ENCODE measurements around the gene JPH3. TPM values are rescaled to one million over a fixed set of nuclear protein-coding genes. Genes with fewer than 3 reads are reported as not detected.
"Not testable (repeated sequence)": the region's sequence is repeated elsewhere in the genome, so short reads cannot be mapped to it uniquely, and the experiment has no call there.

JPH3 gene
- total RNA-seq, 1 donor from 2014 or later = not detected

- DNase-seq (ENCODE audit: low spot score) = no peak
- ATAC-seq = no peak
Measured at GRCh38 chr16:87677830-87678229, 75.5 kb downstream of the JPH3 start.

- DNase-seq (ENCODE audit: low spot score) (no peak), ATAC-seq (no peak)
Measured at GRCh38 chr16:87678618-87679017, 76.3 kb downstream of the JPH3 start.

GRCh38 chr16:87679593-87680271 lies 77.4 kb downstream of the JPH3 start:
- ATAC-seq (no peak), DNase-seq (ENCODE audit: low spot score) (no peak)

- DNase-seq (ENCODE audit: low spot score) (no peak), ATAC-seq (no peak)
Measured at GRCh38 chr16:87680272-87680644, 78.0 kb downstream of the JPH3 start.

- not testable (repeated sequence) for ATAC-seq; DNase-seq (ENCODE audit: low spot score)
Measured at GRCh38 chr16:87681051-87681602, 78.8 kb downstream of the JPH3 start.

DNA sequence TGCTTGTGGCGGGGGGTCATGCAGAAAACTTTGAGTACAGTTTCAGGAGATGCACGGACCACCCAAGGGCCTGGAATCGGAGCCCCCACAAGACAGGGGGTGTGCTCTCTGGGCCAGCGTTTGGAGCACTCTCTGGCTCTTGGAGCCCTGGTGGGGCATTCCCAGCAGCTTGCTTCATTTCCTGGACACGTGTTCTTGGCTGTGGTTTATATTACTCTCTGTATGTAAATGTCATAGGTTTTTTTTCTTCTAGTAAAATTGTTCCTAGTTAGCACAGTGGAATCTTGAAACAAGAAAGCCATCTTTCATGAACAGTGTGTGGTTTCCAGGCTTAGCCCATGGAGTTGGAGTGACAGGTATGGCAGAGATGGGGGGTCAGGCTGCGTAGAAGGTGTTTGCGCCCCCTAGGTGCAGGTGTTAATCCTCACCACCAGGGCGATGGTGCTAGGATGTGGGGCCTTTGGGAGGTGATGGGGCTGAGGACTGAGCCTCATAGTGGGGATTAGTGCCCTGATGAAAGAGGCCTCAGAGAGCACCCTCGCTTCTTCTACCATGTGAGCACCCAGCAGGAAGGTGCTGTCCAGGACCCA lies 79.8 kb downstream of the JPH3 start:
- DNase-seq (ENCODE audit: low spot score) = no peak
- ATAC-seq = no peak

DNA sequence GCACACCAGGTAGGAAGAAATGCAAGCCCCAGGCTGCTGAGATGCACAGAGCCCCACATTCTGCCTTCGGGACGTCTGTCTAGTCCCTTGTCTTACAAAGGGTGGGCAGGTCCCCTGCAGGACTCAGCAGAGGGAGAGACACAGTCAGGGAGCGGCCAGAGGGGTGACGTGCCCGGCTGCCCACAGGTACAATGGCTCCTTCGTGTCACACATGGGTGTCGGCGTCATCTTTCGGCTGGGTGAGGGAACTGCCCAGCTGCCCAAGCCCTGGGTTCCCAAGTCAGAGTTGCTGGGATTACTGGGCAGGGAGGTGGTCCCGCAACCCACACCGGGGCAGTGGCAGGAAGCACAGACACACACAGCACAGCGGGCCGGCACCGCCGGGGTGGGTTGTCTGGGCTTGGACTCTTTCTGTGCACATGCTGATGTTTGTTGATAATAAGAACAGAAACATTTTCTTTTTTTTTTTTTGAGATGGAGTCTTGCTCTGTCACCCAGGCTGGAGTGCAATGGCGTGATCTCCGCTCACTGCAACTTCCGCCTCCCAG lies 80.6 kb downstream of the JPH3 start:
- ATAC-seq = no peak
- no peak for DNase-seq (ENCODE audit: low spot score)

GRCh38 chr16:87684106-87684677 lies 81.9 kb downstream of the JPH3 start:
- DNase-seq (ENCODE audit: low spot score) (no peak), ATAC-seq (no peak)

DNA sequence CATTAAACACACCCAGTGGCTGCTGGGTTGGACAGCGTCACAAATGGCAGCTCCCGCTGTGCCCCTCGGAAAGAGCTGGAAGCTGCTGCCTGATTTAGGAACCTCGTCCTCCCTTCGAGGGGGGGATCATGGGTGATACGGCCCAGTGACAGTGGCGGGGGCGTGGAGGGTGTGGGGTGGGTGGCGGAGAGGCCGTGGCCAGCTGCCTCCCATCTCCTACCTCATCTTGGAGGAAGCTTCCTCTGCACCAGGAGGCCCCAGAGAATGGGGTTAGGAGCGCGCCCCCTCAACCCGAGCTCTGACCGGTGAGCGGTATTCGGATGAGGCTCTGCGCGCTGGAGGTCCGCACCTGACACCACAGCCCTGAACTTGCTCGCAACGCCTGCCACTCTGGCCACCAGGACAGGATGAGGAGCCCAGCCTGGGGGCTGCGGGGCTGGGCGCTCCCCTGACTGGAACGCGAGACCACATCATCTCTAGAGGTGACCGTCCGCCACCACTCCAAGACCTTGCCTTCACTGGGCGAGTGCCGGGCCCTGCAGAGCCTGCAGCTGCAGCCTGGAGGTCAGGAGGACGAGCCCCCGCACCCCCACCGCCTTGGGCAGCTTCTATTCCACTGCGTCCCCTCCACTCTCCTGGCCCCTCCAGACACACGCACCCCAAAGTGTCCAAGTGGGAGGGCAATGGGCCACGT lies 82.5 kb downstream of the JPH3 start:
- ATAC-seq (no peak), DNase-seq (ENCODE audit: low spot score) (no peak)

GRCh38 chr16:87685405-87685755 lies 83.1 kb downstream of the JPH3 start:
- ATAC-seq (no peak), DNase-seq (ENCODE audit: low spot score) (no peak)

DNA sequence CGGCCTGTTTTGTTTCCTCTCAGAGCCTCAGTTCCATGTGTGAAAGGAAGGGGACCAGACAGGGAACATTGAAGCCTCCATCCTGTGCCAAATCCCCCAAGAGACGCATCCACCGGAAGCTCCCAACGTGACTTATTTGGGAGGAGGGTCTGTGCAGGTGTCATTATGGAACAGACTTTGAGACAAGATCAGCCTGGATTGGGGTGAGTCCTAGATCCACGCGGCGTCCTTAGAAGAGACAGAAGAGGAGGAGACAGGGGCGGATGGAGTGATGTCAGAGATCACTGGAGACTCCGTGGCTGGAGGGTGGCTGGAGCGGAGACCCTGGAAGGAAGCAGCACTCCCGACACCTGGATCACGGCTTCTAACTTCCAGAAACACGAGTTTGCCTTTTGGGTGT lies 83.5 kb downstream of the JPH3 start:
- DNase-seq (ENCODE audit: low spot score) (no peak), ATAC-seq (no peak)

GRCh38 chr16:87686697-87687096 lies 84.4 kb downstream of the JPH3 start:
- DNase-seq (ENCODE audit: low spot score) (no peak), ATAC-seq (no peak)

DNA sequence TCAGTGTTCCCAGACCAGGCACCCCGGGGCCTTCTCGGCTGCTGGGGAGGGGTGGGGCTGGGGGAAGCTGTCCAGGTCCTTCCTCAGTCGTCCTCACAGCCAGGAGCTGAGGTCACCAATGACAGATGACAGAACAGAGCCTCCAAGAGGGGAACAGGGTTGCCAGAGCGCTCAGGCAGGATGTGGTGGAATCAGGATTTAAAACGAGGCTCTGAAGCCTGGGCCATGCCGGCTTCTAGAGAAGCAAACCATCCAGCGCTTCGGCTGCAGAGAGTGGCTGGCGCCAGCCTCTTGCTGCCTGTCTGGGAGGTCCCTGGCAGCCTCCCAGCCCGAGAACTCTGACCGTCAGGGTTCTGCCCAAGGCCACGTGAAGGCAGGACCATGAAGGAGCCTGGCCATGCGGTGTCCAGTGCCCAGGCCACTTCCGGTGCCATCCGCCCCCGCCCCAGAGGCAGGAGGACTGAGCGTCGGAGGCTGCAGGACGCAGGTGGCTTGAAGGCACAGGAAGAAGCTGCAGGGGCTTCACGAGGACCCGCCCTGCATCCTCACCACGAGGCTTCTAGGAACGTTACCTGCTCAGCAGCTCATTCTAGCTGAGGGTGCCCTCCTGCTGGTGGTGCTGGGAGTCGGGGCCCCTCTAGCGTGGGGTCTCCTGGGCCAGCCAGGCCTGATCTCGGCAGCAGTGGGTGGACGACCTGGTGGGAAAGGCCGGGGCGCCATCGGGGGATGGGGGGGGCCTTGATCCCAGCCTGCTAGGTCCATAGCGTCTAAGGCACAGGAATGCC lies 85.0 kb downstream of the JPH3 start:
- DNase-seq (ENCODE audit: low spot score) (no peak), ATAC-seq (no peak)

DNA sequence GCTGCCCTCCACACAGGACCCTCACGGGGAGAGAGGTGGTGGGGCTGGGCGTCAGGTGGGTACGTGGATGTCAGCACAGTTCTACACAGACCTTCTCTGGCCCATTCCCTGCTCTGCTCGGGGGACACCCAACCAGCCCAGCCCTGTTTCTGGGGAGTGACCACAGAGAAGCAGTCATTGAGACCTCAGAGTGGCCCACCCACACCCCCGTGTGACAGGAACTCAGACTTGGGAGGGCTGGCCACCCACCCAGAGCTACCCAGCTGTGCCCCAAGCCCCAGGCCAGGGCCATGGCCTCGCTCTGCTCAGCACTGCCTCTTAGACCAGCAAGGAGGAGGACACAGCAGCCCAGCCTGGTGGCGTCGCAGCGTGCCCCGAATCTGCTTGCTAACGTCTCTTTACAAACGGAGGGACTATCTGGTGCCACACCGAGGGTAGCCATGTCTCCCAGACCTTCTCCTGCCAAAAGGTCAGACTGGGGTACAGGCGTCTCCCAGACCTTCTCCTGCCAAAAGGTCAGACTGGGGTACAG lies 85.8 kb downstream of the JPH3 start:
- DNase-seq (ENCODE audit: low spot score) = no peak
- ATAC-seq = no peak

- DNase-seq (ENCODE audit: low spot score) (no peak), ATAC-seq (no peak)
Measured at GRCh38 chr16:87688876-87689815, 86.8 kb downstream of the JPH3 start.

DNA sequence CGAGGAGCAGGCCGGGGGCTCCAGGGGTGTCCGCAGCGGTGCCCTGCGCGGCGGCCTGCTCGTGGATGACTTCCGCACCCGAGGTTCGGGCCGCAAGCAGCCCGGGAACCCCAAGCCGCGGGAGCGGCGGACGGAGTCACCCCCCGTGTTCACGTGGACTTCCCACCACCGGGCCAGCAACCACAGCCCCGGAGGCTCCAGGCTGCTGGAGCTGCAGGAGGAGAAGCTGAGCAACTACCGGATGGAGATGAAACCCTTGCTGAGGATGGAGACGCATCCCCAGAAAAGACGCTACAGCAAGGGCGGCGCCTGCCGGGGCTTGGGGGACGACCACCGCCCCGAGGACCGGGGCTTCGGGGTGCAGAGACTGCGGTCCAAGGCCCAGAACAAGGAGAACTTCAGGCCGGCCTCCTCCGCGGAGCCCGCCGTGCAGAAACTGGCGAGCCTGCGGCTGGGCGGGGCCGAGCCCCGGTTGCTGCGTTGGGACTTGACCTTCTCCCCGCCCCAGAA lies 87.7 kb downstream of the JPH3 start:
- ATAC-seq = no peak

DNA sequence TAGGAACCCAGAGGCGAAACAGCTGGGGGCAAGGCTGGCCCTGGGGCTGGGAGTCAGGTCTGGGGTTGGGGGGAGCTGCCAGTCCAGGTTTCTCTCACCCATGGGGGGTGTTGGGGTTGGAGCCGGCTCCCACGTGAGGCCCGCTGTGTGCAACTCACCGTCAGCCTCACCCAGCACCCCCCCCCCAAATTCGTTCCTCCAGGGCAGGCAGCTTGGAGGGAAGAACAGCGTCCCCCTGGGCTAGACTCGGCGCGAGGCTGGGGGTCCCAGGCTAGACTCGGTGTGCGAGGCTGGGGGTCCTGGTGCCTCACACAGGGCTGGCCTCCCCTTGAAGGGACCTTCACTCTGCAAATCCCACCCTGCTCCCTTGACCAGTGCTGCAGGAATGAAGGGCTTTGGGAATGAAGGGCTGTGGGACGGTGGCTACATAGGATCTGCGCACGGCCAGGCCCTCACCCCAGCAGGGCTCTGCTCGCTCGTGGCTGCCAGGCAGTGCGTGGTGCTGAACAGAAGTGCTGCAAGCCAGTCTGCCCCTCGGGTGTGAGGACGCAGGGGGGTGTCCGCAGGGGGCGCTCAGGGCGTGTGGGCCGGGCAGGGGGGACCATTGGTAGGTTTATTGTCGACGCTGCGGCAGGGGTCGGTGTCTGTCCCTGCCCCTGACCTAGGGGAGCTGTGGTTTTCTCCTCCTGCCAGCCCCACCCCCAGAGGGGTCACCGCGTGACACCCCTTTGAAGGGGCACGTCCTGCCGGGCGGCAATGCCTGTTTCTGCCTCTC lies 88.8 kb downstream of the JPH3 start:
- no peak for ATAC-seq
- DNase-seq (ENCODE audit: low spot score) = no peak

More for the DNA sequence above, 87.7 kb downstream of the JPH3 start:
- no peak for DNase-seq (ENCODE audit: low spot score)

GRCh38 chr16:87691686-87692079 lies 89.4 kb downstream of the JPH3 start:
- ATAC-seq (no peak), DNase-seq (ENCODE audit: low spot score) (no peak)

Measured in left lobe of liver (tissue), 2 donors.